Measurements from ENCODE around the gene PHF5A. TPM values are rescaled to one million over a fixed set of nuclear protein-coding genes. Genes with fewer than 3 reads are reported as not detected.
"Not testable (repeated sequence)": the region's sequence is repeated elsewhere in the genome, so short reads cannot be mapped to it uniquely, and the experiment has no call there.

Gene PHF5A
- total RNA-seq, 1 donor from 2014 or later = 114 TPM

DNA sequence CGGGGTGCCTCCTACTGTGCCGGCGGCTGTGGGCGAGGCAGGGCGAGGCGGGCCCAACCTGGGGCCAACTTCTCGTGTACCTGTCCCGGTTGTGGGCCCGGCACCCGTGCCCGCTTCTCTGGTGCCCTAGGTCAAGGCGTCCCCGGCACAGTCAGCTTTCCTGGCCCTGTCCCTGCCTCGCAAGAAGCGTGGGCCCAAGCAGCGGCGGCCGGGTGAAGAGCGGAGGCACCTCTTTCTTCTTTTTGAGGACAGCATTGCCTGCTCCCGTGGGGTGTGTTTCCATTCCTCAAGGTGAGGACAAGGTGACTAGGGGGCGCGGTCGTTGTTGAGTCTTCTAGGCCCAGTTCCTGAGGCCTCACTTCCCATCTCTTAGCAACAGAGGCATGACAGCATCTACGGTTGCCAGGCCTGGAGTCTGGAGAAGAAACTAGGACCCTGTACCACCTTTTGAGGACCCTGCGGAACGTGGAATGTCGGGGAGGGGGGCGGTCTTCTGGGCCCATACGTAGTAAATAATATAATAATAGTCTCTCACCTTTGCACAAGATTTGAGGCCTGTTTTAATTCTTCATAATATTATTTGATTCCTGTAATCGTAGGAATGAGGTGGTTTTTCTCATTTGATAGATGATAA is 843 bp upstream of the PHF5A start:
- Mint-ChIP-seq H3K4me3 (peak overlapping the region; percentile 95), H3K27me3 (ENCODE audit: insufficient read depth, low read depth) (peaks cover 6% of the 10 kb centered on the region), H3K4me1 (peaks cover 32% of the 10 kb centered on the region), H3K36me3 (peaks cover 14% of the 10 kb centered on the region), H3K27ac (peak overlapping the region; percentile 76), H3K9me3 (no peaks in the 10 kb centered on the region)
- no peaks in the 10 kb centered on the region for H3K27me3 ChIP-seq
- H3K4me1 ChIP-seq = peaks cover 17% of the 10 kb centered on the region
- H3K4me3 ChIP-seq = peak overlapping the region; percentile 96
- peaks cover 93% of the 10 kb centered on the region for H3K79me2 ChIP-seq (ENCODE audit: low read depth)
- no peaks in the 10 kb centered on the region for H3K9me3 ChIP-seq (ENCODE audit: low read depth)
- peak overlapping the region; percentile 99 for H2AFZ ChIP-seq (replicated peaks)
- peak; percentile 55 for DNase-seq (ENCODE audit: low spot score)
- TF ChIP-seq, protein P1, sequence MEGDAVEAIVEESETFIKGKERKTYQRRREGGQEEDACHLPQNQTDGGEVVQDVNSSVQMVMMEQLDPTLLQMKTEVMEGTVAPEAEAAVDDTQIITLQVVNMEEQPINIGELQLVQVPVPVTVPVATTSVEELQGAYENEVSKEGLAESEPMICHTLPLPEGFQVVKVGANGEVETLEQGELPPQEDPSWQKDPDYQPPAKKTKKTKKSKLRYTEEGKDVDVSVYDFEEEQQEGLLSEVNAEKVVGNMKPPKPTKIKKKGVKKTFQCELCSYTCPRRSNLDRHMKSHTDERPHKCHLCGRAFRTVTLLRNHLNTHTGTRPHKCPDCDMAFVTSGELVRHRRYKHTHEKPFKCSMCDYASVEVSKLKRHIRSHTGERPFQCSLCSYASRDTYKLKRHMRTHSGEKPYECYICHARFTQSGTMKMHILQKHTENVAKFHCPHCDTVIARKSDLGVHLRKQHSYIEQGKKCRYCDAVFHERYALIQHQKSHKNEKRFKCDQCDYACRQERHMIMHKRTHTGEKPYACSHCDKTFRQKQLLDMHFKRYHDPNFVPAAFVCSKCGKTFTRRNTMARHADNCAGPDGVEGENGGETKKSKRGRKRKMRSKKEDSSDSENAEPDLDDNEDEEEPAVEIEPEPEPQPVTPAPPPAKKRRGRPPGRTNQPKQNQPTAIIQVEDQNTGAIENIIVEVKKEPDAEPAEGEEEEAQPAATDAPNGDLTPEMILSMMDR (IDR thresholded peaks at IDR 0.05) = no peak
- TF ChIP-seq EZH2phosphoT487 (IDR thresholded peaks at IDR 0.05) (no peak), EZH2 (IDR thresholded peaks at IDR 0.05) (no peak)
- peak overlapping the region; percentile 97 for H3K9ac ChIP-seq
- H3K4me2 ChIP-seq = peak overlapping the region; percentile 98
- H3K27ac ChIP-seq = peak overlapping the region; percentile 79
- peaks cover 4% of the 10 kb centered on the region for H4K20me1 ChIP-seq (ENCODE audit: low read depth)
- peaks cover 38% of the 10 kb centered on the region for H3F3A ChIP-seq (ENCODE audit: low read depth)
- H3K36me3 ChIP-seq = peaks cover 12% of the 10 kb centered on the region

GRCh38 chr22:41461901-41462300 is 6.6 kb downstream of the PHF5A start:
- peaks cover 15% of the 10 kb centered on the region for H3K36me3 ChIP-seq
- no peaks in the 10 kb centered on the region for H3K4me1 Mint-ChIP-seq

DNA sequence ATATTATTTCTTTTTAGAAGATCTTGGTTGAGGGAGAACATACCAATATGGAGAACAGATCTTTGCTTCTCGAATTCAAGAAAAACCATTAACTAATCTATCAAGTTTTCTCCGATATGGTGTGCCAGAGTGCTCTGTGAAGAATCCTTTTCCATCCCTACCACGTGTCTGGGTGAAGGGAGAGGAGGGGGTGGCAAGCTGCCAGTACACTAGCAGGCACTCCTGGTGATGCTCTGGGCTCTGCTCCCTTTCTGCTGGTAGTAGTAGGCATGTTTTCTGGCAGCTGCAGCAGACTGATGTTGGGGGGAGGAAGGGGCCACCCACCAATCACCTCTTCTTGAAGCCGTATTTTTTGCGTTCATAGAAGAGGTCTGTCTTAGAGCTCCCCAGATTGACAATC is 8.4 kb downstream of the PHF5A start:
- not testable (repeated sequence) for H4K20me1 ChIP-seq (ENCODE audit: low read depth); H3K9ac ChIP-seq; H2AFZ ChIP-seq (replicated peaks); H3K27me3 Mint-ChIP-seq (ENCODE audit: insufficient read depth, low read depth); H3K4me3 Mint-ChIP-seq; DNase-seq (ENCODE audit: low spot score); H3K27me3 ChIP-seq; H3K4me1 Mint-ChIP-seq; H3K4me1 ChIP-seq; H3K27ac Mint-ChIP-seq; H3K4me3 ChIP-seq; H3K9me3 ChIP-seq (ENCODE audit: low read depth); H3K27ac ChIP-seq; H3K4me2 ChIP-seq; H3K9me3 Mint-ChIP-seq
- peaks cover 14% of the 10 kb centered on the region for H3K36me3 ChIP-seq
- peaks cover 35% of the 10 kb centered on the region for H3F3A ChIP-seq (ENCODE audit: low read depth)
- peaks cover 12% of the 10 kb centered on the region for H3K79me2 ChIP-seq (ENCODE audit: low read depth)
- H3K36me3 Mint-ChIP-seq = peaks cover 21% of the 10 kb centered on the region

More at GRCh38 chr22:41461901-41462300, 6.6 kb downstream of the PHF5A start:
- peaks cover 31% of the 10 kb centered on the region for H3K79me2 ChIP-seq (ENCODE audit: low read depth)
- H4K20me1 ChIP-seq (ENCODE audit: low read depth) = no peaks in the 10 kb centered on the region
- H3K4me2 ChIP-seq = no peak overlapping the region
- no peak overlapping the region for H3K9ac ChIP-seq
- no peaks in the 10 kb centered on the region for H3K9me3 ChIP-seq (ENCODE audit: low read depth)
- no peak for DNase-seq (ENCODE audit: low spot score)
- H3K27ac Mint-ChIP-seq = no peak overlapping the region
- H2AFZ ChIP-seq (replicated peaks) = no peak overlapping the region
- H3K27me3 Mint-ChIP-seq (ENCODE audit: insufficient read depth, low read depth) = no peaks in the 10 kb centered on the region
- TF ChIP-seq, protein P1 (IDR thresholded peaks at IDR 0.05) = no peak
- no peak for TF ChIP-seq EZH2 (IDR thresholded peaks at IDR 0.05)
- TF ChIP-seq EZH2phosphoT487 (IDR thresholded peaks at IDR 0.05) = no peak
- no peaks in the 10 kb centered on the region for H3K4me1 ChIP-seq
- no peak overlapping the region for H3K4me3 ChIP-seq
- H3K27me3 ChIP-seq = no peaks in the 10 kb centered on the region
- peaks cover 22% of the 10 kb centered on the region for H3K36me3 Mint-ChIP-seq
- peaks cover 46% of the 10 kb centered on the region for H3F3A ChIP-seq (ENCODE audit: low read depth)
- no peak overlapping the region for H3K4me3 Mint-ChIP-seq
- H3K27ac ChIP-seq = no peak overlapping the region
- H3K9me3 Mint-ChIP-seq = no peaks in the 10 kb centered on the region

- peaks cover 30% of the 10 kb centered on the region for H3F3A ChIP-seq (ENCODE audit: low read depth)
- no peak overlapping the region for H3K27ac ChIP-seq
- H4K20me1 ChIP-seq (ENCODE audit: low read depth) = no peaks in the 10 kb centered on the region
- Mint-ChIP-seq H3K9me3 (no peaks in the 10 kb centered on the region), H3K36me3 (peaks cover 17% of the 10 kb centered on the region), H3K27me3 (ENCODE audit: insufficient read depth, low read depth) (peaks cover 3% of the 10 kb centered on the region), H3K4me3 (no peak overlapping the region), H3K4me1 (no peaks in the 10 kb centered on the region), H3K27ac (no peak overlapping the region)
- DNase-seq (ENCODE audit: low spot score) = no peak
- no peak overlapping the region for H3K9ac ChIP-seq
- H3K4me1 ChIP-seq = no peaks in the 10 kb centered on the region
- H2AFZ ChIP-seq (replicated peaks) = no peak overlapping the region
- H3K27me3 ChIP-seq = no peaks in the 10 kb centered on the region
- H3K4me3 ChIP-seq = no peak overlapping the region
- H3K36me3 ChIP-seq = peaks cover 9% of the 10 kb centered on the region
- H3K4me2 ChIP-seq = no peak overlapping the region
- TF ChIP-seq EZH2phosphoT487 (IDR thresholded peaks at IDR 0.05) (no peak), EZH2 (IDR thresholded peaks at IDR 0.05) (no peak)
- TF ChIP-seq, protein P1 (IDR thresholded peaks at IDR 0.05) = no peak
- H3K9me3 ChIP-seq (ENCODE audit: low read depth) = no peaks in the 10 kb centered on the region
- H3K79me2 ChIP-seq (ENCODE audit: low read depth) = peaks cover 6% of the 10 kb centered on the region
Measured at GRCh38 chr22:41459431-41459830, 9.1 kb downstream of the PHF5A start.

Measured in neural progenitor cell (in vitro differentiated cells).